ENCODE results near the gene TSC22D4. TPM values are rescaled to one million over a fixed set of nuclear protein-coding genes. Genes with fewer than 3 reads are reported as not detected.
A peak's percentile ranks its signal among the peaks of the same experiment; 100 is the strongest.

TSC22D4 gene
- total and polyA plus RNA-seq, 4 donors, result 5.5 to 21.2 (median 11.4) TPM

DNA sequence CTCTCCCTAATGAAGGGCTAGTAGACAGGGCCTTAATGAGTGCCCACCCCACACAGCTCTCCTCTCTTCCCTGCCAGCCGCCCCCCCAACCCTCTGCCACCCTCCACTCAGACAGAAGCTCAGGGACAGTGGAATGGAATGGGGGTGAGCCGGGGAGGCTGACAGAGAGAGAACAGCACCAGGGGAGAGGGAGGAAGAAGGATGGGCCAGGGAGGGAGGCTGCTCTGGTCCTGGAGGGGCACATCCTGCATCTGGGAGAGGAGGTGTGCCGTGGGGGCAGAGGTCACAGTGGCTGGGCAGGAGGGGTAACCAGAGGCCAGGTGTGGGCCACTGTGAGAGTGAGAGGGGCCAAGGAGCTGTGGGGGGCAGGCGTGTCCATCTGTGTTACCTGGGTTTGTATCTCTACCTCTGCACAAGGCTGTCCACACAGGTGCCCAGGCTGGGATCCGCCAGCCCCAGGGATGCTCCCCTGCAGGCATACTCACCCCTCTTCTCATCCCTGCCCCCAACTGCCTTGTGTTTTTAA is 7.2 kb upstream of the TSC22D4 start:
- Histone ChIP-seq H3K27ac (ENCODE audit: low read depth in 1 of 2, low read length in 2 of 2) (no peak overlapping the region), H3K27me3 (ENCODE audit: control insufficient read depth in 4 of 4, insufficient read depth in 4 of 4, low read length in 3 of 4) (no peaks in the 10 kb centered on the region), H3K4me3 (ENCODE audit: low read depth in 1 of 3, low read length in 3 of 3) (no peak overlapping the region), H3K4me1 (ENCODE audit: control insufficient read depth in 4 of 4, insufficient read depth in 4 of 4, low read length in 3 of 4) (peaks cover 0 to 10% (median 3%) of the 10 kb centered on the region in 4 donors), H3K9me3 (ENCODE audit: control insufficient read depth in 4 of 4, low read length in 3 of 4) (no peaks in the 10 kb centered on the region), H3K9ac (ENCODE audit: low read depth in 1 of 2, low read length in 2 of 2) (no peak overlapping the region), H3K36me3 (ENCODE audit: control insufficient read depth in 4 of 4, insufficient read depth in 3 of 4, low read depth in 1 of 4, low read length in 3 of 4) (no peaks in the 10 kb centered on the region)
- TF ChIP-seq ZBTB33 (IDR thresholded peaks at IDR 0.05) (no peak), RXRA (IDR thresholded peaks at IDR 0.05) (no peak)
- WGBS, result 94% methylated on average over 5 of the region's 5 CpGs
- DNase-seq (ENCODE audit: low spot score), result peak; percentile 31

DNA sequence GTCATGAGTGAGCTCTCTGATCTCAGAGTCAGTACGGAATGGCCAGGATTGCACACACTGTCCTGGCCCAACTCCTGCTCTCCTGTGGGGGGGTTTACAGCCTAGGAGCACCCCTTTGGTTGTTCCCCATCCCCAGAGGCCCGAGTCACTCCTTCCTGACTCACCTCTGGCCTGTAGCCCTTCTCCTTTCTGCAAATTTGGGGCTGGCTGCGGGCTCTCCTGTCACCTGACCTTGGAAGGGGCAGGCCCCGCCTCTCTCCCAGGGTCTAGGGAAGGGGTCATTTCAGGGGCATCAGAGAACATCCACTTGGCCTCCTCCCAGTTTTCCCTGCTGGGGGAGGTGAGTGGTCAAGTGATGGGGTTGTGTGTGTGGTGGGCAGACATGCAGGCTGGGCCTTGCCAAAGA is 6.5 kb upstream of the TSC22D4 start:
- Histone ChIP-seq H3K9me3 (ENCODE audit: control insufficient read depth in 4 of 4, low read length in 3 of 4) (no peaks in the 10 kb centered on the region), H3K4me1 (ENCODE audit: control insufficient read depth in 4 of 4, insufficient read depth in 4 of 4, low read length in 3 of 4) (peaks cover 0 to 10% (median 3%) of the 10 kb centered on the region in 4 donors), H3K4me3 (ENCODE audit: low read depth in 1 of 3, low read length in 3 of 3) (no peak overlapping the region), H3K27me3 (ENCODE audit: control insufficient read depth in 4 of 4, insufficient read depth in 4 of 4, low read length in 3 of 4) (no peaks in the 10 kb centered on the region), H3K27ac (ENCODE audit: low read depth in 1 of 2, low read length in 2 of 2) (no peak overlapping the region), H3K36me3 (ENCODE audit: control insufficient read depth in 4 of 4, insufficient read depth in 3 of 4, low read depth in 1 of 4, low read length in 3 of 4) (no peaks in the 10 kb centered on the region), H3K9ac (ENCODE audit: low read depth in 1 of 2, low read length in 2 of 2) (no peak overlapping the region)
- DNase-seq (ENCODE audit: low spot score), result peak; percentile 35
- TF ChIP-seq HNF4A (conservative IDR thresholded peaks at IDR 0.05) (no peak), ATF3 (IDR thresholded peaks at IDR 0.05) (no peak), ZBTB33 (IDR thresholded peaks at IDR 0.05) (no peak)
- 75% methylated on average over 4 of the region's 4 CpGs for WGBS

DNA sequence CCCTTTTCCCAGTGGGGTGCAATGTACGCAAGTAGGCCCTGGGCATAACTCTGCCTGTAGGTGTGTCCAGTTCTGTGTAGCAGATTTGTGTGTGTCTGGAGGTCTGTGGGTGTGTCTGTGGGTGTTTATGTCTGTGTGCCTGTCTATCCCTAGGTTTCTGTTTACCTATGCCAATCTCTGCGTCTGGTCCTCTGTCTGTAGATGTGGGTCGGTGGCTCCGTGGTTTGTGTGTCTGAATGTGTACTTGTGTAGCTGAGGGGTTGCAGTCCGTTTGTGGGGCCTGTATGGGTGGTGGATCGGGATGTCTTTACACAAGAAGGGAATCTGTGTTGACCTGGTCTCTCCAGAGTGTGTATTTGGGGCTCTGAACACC is 5.6 kb upstream of the TSC22D4 start:
- WGBS, result 87% methylated on average over 6 of the region's 6 CpGs
- H3K9ac ChIP-seq (ENCODE audit: low read depth in 1 of 2, low read length in 2 of 2), result no peak overlapping the region
- TF ChIP-seq ATF3 (IDR thresholded peaks at IDR 0.05) (no peak), YY1 (IDR thresholded peaks at IDR 0.05) (no peak), RAD21 (IDR thresholded peaks at IDR 0.05) (no peak), RXRA (IDR thresholded peaks at IDR 0.05) (no peak), FOXA2 (IDR thresholded peaks at IDR 0.05) (no peak), HNF4G (IDR thresholded peaks at IDR 0.05) (no peak), CTCF (IDR thresholded peaks at IDR 0.05; ENCODE audit: low read depth, low read length, missing input control) (no peak), SP1 (IDR thresholded peaks at IDR 0.05) (no peak), NR2F2 (IDR thresholded peaks at IDR 0.05) (no peak), GABPA (IDR thresholded peaks at IDR 0.05 in 1 of 2, conservative IDR thresholded peaks at IDR 0.05 in 1 of 2) (no peak), MAX (IDR thresholded peaks at IDR 0.05) (no peak)
- TF ChIP-seq, protein P1, sequence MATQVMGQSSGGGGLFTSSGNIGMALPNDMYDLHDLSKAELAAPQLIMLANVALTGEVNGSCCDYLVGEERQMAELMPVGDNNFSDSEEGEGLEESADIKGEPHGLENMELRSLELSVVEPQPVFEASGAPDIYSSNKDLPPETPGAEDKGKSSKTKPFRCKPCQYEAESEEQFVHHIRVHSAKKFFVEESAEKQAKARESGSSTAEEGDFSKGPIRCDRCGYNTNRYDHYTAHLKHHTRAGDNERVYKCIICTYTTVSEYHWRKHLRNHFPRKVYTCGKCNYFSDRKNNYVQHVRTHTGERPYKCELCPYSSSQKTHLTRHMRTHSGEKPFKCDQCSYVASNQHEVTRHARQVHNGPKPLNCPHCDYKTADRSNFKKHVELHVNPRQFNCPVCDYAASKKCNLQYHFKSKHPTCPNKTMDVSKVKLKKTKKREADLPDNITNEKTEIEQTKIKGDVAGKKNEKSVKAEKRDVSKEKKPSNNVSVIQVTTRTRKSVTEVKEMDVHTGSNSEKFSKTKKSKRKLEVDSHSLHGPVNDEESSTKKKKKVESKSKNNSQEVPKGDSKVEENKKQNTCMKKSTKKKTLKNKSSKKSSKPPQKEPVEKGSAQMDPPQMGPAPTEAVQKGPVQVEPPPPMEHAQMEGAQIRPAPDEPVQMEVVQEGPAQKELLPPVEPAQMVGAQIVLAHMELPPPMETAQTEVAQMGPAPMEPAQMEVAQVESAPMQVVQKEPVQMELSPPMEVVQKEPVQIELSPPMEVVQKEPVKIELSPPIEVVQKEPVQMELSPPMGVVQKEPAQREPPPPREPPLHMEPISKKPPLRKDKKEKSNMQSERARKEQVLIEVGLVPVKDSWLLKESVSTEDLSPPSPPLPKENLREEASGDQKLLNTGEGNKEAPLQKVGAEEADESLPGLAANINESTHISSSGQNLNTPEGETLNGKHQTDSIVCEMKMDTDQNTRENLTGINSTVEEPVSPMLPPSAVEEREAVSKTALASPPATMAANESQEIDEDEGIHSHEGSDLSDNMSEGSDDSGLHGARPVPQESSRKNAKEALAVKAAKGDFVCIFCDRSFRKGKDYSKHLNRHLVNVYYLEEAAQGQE (IDR thresholded peaks at IDR 0.05), result no peak
- no peak for DNase-seq (ENCODE audit: low spot score)
- H3K36me3 ChIP-seq (ENCODE audit: control insufficient read depth in 4 of 4, insufficient read depth in 3 of 4, low read depth in 1 of 4, low read length in 3 of 4), result no peaks in the 10 kb centered on the region
- H3K27me3 ChIP-seq (ENCODE audit: control insufficient read depth in 4 of 4, insufficient read depth in 4 of 4, low read length in 3 of 4), result no peaks in the 10 kb centered on the region
- no peak overlapping the region for H3K4me3 ChIP-seq (ENCODE audit: low read depth in 1 of 3, low read length in 3 of 3)
- no peaks in the 10 kb centered on the region for H3K9me3 ChIP-seq (ENCODE audit: control insufficient read depth in 4 of 4, low read length in 3 of 4)
- H3K4me1 ChIP-seq (ENCODE audit: control insufficient read depth in 4 of 4, insufficient read depth in 4 of 4, low read length in 3 of 4), result peaks cover under 1 to 11% (median 4%) of the 10 kb centered on the region in 4 donors
- H3K27ac ChIP-seq (ENCODE audit: low read depth in 1 of 2, low read length in 2 of 2), result no peak overlapping the region

All from liver (tissue), 9 donors.